ENCODE measurements around the gene POMT2.

Gene POMT2

DNA sequence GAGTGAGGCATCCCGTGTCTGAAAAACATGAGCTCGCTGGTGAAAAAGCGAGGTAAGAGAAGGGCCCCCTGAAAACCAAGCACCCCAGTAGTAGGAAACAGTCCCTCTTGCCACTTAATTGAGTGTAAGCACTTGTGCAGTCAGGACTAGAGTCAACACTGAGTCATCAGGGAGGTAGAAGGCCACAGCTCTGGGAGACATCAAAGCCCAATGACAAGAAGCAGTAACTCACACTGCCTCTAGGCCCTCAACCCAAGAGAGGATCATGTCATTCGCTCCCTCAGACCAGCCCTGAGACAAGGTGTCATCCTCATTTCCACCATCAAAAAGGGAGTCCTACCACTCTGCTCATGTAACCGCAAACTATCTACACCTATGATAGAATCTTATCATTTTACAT lies 17.8 kb downstream of the POMT2 start:
- DNase-seq (ENCODE audit: low read depth), result no peak
- no peak for TF ChIP-seq MYC (IDR thresholded peaks at IDR 0.05; ENCODE audit: low read depth, low read length)
- no peak for TF ChIP-seq CTCF (IDR thresholded peaks at IDR 0.05; ENCODE audit: low read depth, low read length)
- no peak overlapping the region for H3K4me3 ChIP-seq (ENCODE audit: low read depth, low read length)

- peak; percentile 71 for DNase-seq (ENCODE audit: low read depth)
- H3K4me3 ChIP-seq (ENCODE audit: low read depth, low read length), result no peak overlapping the region
- TF ChIP-seq CTCF (IDR thresholded peaks at IDR 0.05; ENCODE audit: low read depth, low read length), result peak; percentile 84
- TF ChIP-seq MYC (IDR thresholded peaks at IDR 0.05; ENCODE audit: low read depth, low read length), result no peak
Observed at GRCh38 chr14:77301103-77301502, 19.6 kb downstream of the POMT2 start.

DNA sequence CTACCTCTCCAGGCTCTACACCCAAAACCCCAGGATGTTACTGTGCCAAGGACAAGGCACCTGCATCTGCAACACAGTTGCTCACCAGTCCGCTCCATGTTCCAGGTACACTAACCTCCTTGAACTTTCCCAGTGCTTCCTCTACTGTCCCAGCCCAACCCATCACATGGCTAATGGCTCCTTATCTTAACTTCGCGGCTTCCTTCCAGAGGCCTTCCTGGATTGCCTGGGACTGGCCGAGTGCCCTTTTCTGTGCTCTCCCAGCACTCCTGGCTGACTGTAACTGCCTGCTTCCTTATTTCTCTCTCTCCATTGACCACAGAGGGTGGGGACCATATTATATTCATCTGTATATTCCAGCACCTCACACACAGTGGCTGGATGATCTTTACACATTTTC lies 20.9 kb downstream of the POMT2 start:
- no peak for DNase-seq (ENCODE audit: low read depth)
- no peak for TF ChIP-seq MYC (IDR thresholded peaks at IDR 0.05; ENCODE audit: low read depth, low read length)
- TF ChIP-seq, protein P1, sequence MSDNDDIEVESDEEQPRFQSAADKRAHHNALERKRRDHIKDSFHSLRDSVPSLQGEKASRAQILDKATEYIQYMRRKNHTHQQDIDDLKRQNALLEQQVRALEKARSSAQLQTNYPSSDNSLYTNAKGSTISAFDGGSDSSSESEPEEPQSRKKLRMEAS (IDR thresholded peaks at IDR 0.05; ENCODE audit: low read depth, low read length), result no peak
- no peak for TF ChIP-seq CTCF (IDR thresholded peaks at IDR 0.05; ENCODE audit: low read depth, low read length)
- TF ChIP-seq POLR2A (IDR thresholded peaks at IDR 0.05; ENCODE audit: extremely low read depth, insufficient read length), result no peak
- no peak overlapping the region for H3K4me3 ChIP-seq (ENCODE audit: low read depth, low read length)

- no peak for DNase-seq (ENCODE audit: low read depth)
- no peak overlapping the region for H3K4me3 ChIP-seq (ENCODE audit: low read depth, low read length)
- TF ChIP-seq, protein P1 (IDR thresholded peaks at IDR 0.05; ENCODE audit: low read depth, low read length), result no peak
- TF ChIP-seq CTCF (IDR thresholded peaks at IDR 0.05; ENCODE audit: low read depth, low read length), result no peak
- TF ChIP-seq POLR2A (IDR thresholded peaks at IDR 0.05; ENCODE audit: extremely low read depth, insufficient read length), result no peak
- no peak for TF ChIP-seq MYC (IDR thresholded peaks at IDR 0.05; ENCODE audit: low read depth, low read length)
Observed at GRCh38 chr14:77296906-77297305, 23.8 kb downstream of the POMT2 start.

DNA sequence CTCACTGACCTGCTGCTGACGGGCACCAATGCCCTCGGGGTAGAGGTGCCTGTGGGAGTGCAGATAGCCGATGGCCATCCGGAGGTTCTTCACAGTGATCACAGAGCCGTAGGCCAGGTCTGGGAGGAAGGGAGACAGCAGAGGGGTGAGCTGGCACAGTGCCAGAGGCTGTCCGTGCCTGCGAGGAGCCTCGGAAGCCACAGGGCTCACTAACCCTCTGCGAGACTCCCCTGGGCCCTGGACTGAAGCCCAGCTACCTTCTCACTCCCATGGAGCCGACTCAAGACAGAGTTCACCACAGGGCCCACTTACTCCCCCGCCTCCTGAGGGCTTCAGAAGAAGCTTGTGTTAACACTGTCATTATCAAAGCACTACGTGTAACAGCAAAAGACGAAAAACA lies 24.5 kb downstream of the POMT2 start:
- DNase-seq (ENCODE audit: low read depth), result no peak
- no peak overlapping the region for H3K4me3 ChIP-seq (ENCODE audit: low read depth, low read length)
- TF ChIP-seq, protein P1 (IDR thresholded peaks at IDR 0.05; ENCODE audit: low read depth, low read length), result no peak
- no peak for TF ChIP-seq MYC (IDR thresholded peaks at IDR 0.05; ENCODE audit: low read depth, low read length)
- TF ChIP-seq POLR2A (IDR thresholded peaks at IDR 0.05; ENCODE audit: extremely low read depth, insufficient read length), result no peak
- TF ChIP-seq CTCF (IDR thresholded peaks at IDR 0.05; ENCODE audit: low read depth, low read length), result no peak

GRCh38 chr14:77290705-77291104 lies 30.0 kb downstream of the POMT2 start:
- no peak overlapping the region for H3K4me3 ChIP-seq (ENCODE audit: low read depth, low read length)
- TF ChIP-seq CTCF (IDR thresholded peaks at IDR 0.05; ENCODE audit: low read depth, low read length) (no peak), MYC (IDR thresholded peaks at IDR 0.05; ENCODE audit: low read depth, low read length) (no peak), POLR2A (IDR thresholded peaks at IDR 0.05; ENCODE audit: extremely low read depth, insufficient read length) (no peak)
- TF ChIP-seq, protein P1 (IDR thresholded peaks at IDR 0.05; ENCODE audit: low read depth, low read length), result no peak
- no peak for DNase-seq (ENCODE audit: low read depth)
